PFSK-1 (cell line): ENCODE results near the gene SIGMAR1.

Experiments used
- SIN3A ChIP-seq: IDR thresholded peaks from 2 replicates; pipeline ENCODE4 v1.6.1; 2012; ENCODE audit warnings: mild to moderate bottlenecking, low read length, moderate library complexity, borderline replicate concordance; ENCODE audit not compliant: insufficient read depth
- TF ChIP-seq, protein P1 (sequence below), 2 experiments: IDR thresholded peaks; 2 replicates each; pipeline versions ENCODE4 v1.6.1 to v1.8.0; 2011 to 2012; ENCODE audit warnings: low read depth in 2 of 2, low read length in 2 of 2, control low read depth in 1 of 2, inconsistent platforms in 1 of 2, mild to moderate bottlenecking in 1 of 2, moderate library complexity in 1 of 2; ENCODE audit not compliant: insufficient read depth in 1 of 2

DNA sequence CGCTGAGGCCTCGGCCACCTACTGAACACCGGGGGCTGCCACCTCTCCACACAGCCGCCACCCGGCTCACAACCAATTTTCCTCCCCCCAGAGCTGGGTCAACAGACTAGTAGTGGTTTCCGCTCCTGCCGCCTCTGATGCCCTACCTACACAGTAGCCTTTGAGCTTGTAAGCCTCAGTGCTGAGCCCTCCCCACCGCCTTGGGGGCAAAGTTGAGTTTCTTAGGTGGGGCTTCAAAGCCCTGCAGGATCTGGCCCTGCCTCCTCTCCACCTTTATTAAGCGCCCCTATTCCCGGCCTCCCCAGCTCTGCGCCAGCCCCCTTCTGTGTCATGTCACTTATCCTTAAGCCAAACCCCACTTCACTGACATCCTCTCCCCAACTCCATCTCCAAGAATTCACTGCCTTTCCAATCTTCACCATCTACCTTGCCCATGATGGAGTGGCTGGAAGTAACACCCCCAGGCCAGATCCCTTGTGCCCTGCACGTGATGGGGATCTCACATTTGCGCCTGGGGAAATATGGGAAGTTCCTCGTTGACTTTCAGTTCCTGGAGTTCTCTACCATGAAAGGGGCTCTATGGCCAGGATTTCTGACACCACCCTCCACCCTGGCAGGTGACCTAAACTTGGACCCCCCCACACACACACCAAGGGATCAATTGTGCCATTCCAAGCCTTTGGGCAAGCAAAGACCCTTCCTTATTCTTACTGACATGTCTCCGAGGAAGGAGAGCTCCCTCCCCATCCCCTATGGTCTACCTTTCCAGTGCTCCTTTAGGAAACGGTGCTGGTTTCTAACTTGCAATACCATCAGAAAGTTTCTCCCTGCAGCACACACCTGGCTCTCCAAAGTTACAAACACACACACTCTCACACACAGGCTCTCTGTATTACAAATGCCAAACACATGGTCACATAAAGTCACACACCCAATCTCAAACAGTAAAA is 45.4 kb downstream of the SIGMAR1 start:
- TF ChIP-seq, protein P1, sequence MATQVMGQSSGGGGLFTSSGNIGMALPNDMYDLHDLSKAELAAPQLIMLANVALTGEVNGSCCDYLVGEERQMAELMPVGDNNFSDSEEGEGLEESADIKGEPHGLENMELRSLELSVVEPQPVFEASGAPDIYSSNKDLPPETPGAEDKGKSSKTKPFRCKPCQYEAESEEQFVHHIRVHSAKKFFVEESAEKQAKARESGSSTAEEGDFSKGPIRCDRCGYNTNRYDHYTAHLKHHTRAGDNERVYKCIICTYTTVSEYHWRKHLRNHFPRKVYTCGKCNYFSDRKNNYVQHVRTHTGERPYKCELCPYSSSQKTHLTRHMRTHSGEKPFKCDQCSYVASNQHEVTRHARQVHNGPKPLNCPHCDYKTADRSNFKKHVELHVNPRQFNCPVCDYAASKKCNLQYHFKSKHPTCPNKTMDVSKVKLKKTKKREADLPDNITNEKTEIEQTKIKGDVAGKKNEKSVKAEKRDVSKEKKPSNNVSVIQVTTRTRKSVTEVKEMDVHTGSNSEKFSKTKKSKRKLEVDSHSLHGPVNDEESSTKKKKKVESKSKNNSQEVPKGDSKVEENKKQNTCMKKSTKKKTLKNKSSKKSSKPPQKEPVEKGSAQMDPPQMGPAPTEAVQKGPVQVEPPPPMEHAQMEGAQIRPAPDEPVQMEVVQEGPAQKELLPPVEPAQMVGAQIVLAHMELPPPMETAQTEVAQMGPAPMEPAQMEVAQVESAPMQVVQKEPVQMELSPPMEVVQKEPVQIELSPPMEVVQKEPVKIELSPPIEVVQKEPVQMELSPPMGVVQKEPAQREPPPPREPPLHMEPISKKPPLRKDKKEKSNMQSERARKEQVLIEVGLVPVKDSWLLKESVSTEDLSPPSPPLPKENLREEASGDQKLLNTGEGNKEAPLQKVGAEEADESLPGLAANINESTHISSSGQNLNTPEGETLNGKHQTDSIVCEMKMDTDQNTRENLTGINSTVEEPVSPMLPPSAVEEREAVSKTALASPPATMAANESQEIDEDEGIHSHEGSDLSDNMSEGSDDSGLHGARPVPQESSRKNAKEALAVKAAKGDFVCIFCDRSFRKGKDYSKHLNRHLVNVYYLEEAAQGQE (IDR thresholded peaks at IDR 0.05; ENCODE audit: insufficient read depth in 1 of 2, low read depth in 2 of 2, low read length in 2 of 2): no peak
- TF ChIP-seq SIN3A: no peak
